ENCODE results near the gene EIF3L.

GRCh38 chr22:37930270-37930951 is 81.2 kb downstream of the EIF3L start:
- TF ChIP-seq YY1 (IDR thresholded peaks at IDR 0.05; ENCODE audit: insufficient read depth, insufficient read length) (no peak), SUZ12 (IDR thresholded peaks at IDR 0.05; ENCODE audit: extremely low read depth, insufficient read depth, insufficient read length) (no peak)

Measured in NT2/D1 (cell line).